Liver (tissue), 9 donors: ENCODE data around the gene HLCS. TPM values are rescaled to one million over a fixed set of nuclear protein-coding genes. Genes with fewer than 3 reads are reported as not detected.

Source experiments
- DNase-seq: peaks from one replicate; pipeline ENCODE4 v3.0.0-alpha.2; 2017; ENCODE audit warnings: low spot score
- H3K27ac ChIP-seq, 2 donors: one replicate each; pipeline ENCODE4 v1.7.0; 2013; ENCODE audit warnings: inconsistent platforms in 2 of 2, low read length in 2 of 2, control low read depth in 1 of 2, low read depth in 1 of 2, mild to moderate bottlenecking in 1 of 2
- H3K27me3 ChIP-seq, 4 donors: one replicate each; pipeline versions ENCODE4 v1.6.1 to v1.7.0; 2013; ENCODE audit warnings: low read length in 3 of 4, inconsistent platforms in 1 of 4, mild to moderate bottlenecking in 1 of 4, moderate library complexity in 1 of 4; ENCODE audit not compliant: control insufficient read depth in 4 of 4, insufficient read depth in 4 of 4
- H3K36me3 ChIP-seq, 4 donors: one replicate each; pipeline versions ENCODE4 v1.6.1 to v1.7.0; 2013; ENCODE audit warnings: low read length in 3 of 4, mild to moderate bottlenecking in 3 of 4, low read depth in 1 of 4, moderate library complexity in 1 of 4; ENCODE audit not compliant: control insufficient read depth in 4 of 4, insufficient read depth in 3 of 4
- H3K4me1 ChIP-seq, 4 donors: one replicate each; pipeline versions ENCODE4 v1.6.1 to v1.7.0; 2013; ENCODE audit warnings: low read length in 3 of 4, mild to moderate bottlenecking in 3 of 4, moderate library complexity in 1 of 4; ENCODE audit not compliant: control insufficient read depth in 4 of 4, insufficient read depth in 4 of 4
- H3K4me3 ChIP-seq, 3 donors: one replicate each; pipeline versions ENCODE4 v1.6.1 to v1.7.0; 2013; ENCODE audit warnings: low read length in 3 of 3, control low read depth in 1 of 3, low read depth in 1 of 3, mild to moderate bottlenecking in 1 of 3
- H3K9ac ChIP-seq, 2 donors: one replicate each; pipeline ENCODE4 v1.7.0; 2013; ENCODE audit warnings: low read length in 2 of 2, mild to moderate bottlenecking in 2 of 2, moderate library complexity in 2 of 2, control low read depth in 1 of 2, low read depth in 1 of 2
- H3K9me3 ChIP-seq, 4 donors: one replicate each; pipeline versions ENCODE4 v1.6.1 to v1.7.0; 2013; ENCODE audit warnings: low read length in 3 of 4; ENCODE audit not compliant: control insufficient read depth in 4 of 4
- ATF3 ChIP-seq: IDR thresholded peaks from 2 replicates; pipeline ENCODE4 v1.6.1; 2016; ENCODE audit warnings: antibody characterized with exemption
- CTCF ChIP-seq: fragments of 150-350 bp; IDR thresholded peaks from 2 replicates; pipeline ENCODE4 v1.5.1; 2017; ENCODE audit warnings: improper control_type of control experiment, low read depth, low read length; ENCODE audit not compliant: missing input control
- EGR1 ChIP-seq, 2 donors: IDR thresholded peaks; 2 replicates each; pipeline ENCODE4 v1.6.1; 2016 to 2018; ENCODE audit warnings: antibody characterized with exemption in 2 of 2, low read depth in 2 of 2
- FOXA1 ChIP-seq: IDR thresholded peaks from 2 replicates; pipeline ENCODE4 v1.6.1; 2016; ENCODE audit warnings: antibody characterized with exemption
- GABPA ChIP-seq, 2 donors: IDR thresholded peaks in 1 of 2; conservative IDR thresholded peaks in 1 of 2; 2 replicates each; pipeline ENCODE4 v1.6.1; 2016; ENCODE audit warnings: antibody characterized with exemption in 2 of 2, mild to moderate bottlenecking in 1 of 2, moderate library complexity in 1 of 2
- HNF4A ChIP-seq, 2 donors: conservative IDR thresholded peaks; 2 replicates each; pipeline ENCODE4 v1.6.1; 2016; ENCODE audit warnings: antibody characterized with exemption in 2 of 2, mild to moderate bottlenecking in 2 of 2
- HNF4G ChIP-seq: IDR thresholded peaks from 2 replicates; pipeline ENCODE4 v1.6.1; 2016; ENCODE audit warnings: antibody characterized with exemption
- JUND ChIP-seq, 2 donors: IDR thresholded peaks; 2 replicates each; pipeline ENCODE4 v1.6.1; 2016; ENCODE audit warnings: antibody characterized with exemption in 2 of 2
- MAX ChIP-seq: IDR thresholded peaks from 2 replicates; pipeline ENCODE4 v1.6.1; 2016; ENCODE audit warnings: antibody characterized with exemption
- NR2F2 ChIP-seq: IDR thresholded peaks from 2 replicates; pipeline ENCODE4 v1.6.1; 2016; ENCODE audit warnings: antibody characterized with exemption
- RAD21 ChIP-seq, 2 donors: IDR thresholded peaks; 2 replicates each; pipeline ENCODE4 v1.6.1; 2016; ENCODE audit warnings: antibody characterized with exemption in 2 of 2, mild to moderate bottlenecking in 2 of 2
- REST ChIP-seq: IDR thresholded peaks from 2 replicates; pipeline ENCODE4 v1.6.1; 2016; ENCODE audit warnings: antibody characterized with exemption, mild to moderate bottlenecking
- SP1 ChIP-seq: IDR thresholded peaks from 2 replicates; pipeline ENCODE4 v1.6.1; 2018; ENCODE audit warnings: antibody characterized with exemption, mild to moderate bottlenecking
- TAF1 ChIP-seq: conservative IDR thresholded peaks from 2 replicates; pipeline ENCODE4 v1.6.1; 2016; ENCODE audit warnings: antibody characterized with exemption, mild to moderate bottlenecking
- YY1 ChIP-seq: IDR thresholded peaks from 2 replicates; pipeline ENCODE4 v1.6.1; 2016; ENCODE audit warnings: antibody characterized with exemption, mild to moderate bottlenecking
- ZBTB33 ChIP-seq: IDR thresholded peaks from 2 replicates; pipeline ENCODE4 v1.6.1; 2016; ENCODE audit warnings: antibody characterized with exemption
- WGBS: extraction: QIAGEN DNeasy Blood & Tissue Kit; methylation state at CpG from one replicate; pipeline ENCODE4 v1.1.7; 2013; 5-methylcytosine and 5-hydroxymethylcytosine counted together
- polyA plus RNA-seq, 2 donors: library from polyadenylated mRNA; stranded (reverse) in 1 of 2; unstranded in 1 of 2; fragments of 200-250 nt in 1 of 2; fragments of >200 nt in 1 of 2; fragmentation: Nextera tagmentation in 1 of 2; extraction: Ambion mirVana in 1 of 2; gene quantifications; one replicate each; pipeline versions ENCODE4 v1.2.1 to v1.2.3, GENCODE V29; 2013 to 2015
- total RNA-seq, 2 donors: library from RNA; depleted of rRNA; stranded (reverse); fragments of >200 nt; gene quantifications; one replicate each; pipeline ENCODE4 v1.2.3, GENCODE V29; 2014
- donor health status: healthy.
- donor health status: healthy.
- donor health status: healthy.
- donor health status: healthy.
- donor health status: healthy.

Gene HLCS
- total and polyA plus RNA-seq, 4 donors, result 6.6 to 22.5 (median 8.3) TPM

- TF ChIP-seq REST (no peak), SP1 (no peak), EGR1 (IDR thresholded peaks at IDR 0.05; ENCODE audit: low read depth in 2 of 2) (no peak), YY1 (no peak), ZBTB33 (no peak), HNF4G (no peak), FOXA1 (no peak)
These were observed 175.9 kb downstream of the HLCS start (continued) for GRCh38 chr21:36790616-36791015.

GRCh38 chr21:36788120-36788638 is 178.3 kb downstream of the HLCS start:
- no peak for DNase-seq
- TF ChIP-seq SP1 (no peak), JUND (IDR thresholded peaks at IDR 0.05) (no peak), HNF4A (conservative IDR thresholded peaks at IDR 0.05) (no peak)
- H3K36me3 ChIP-seq, result no peaks in the 10 kb centered on the region
- no peak overlapping the region for H3K27ac ChIP-seq
- H3K4me1 ChIP-seq, result no peaks in the 10 kb centered on the region
- WGBS, result 78% methylated on average over 12 of the region's 12 CpGs
- no peaks in the 10 kb centered on the region for H3K9me3 ChIP-seq
- H3K9ac ChIP-seq, result no peak overlapping the region
- no peaks in the 10 kb centered on the region for H3K27me3 ChIP-seq
- H3K4me3 ChIP-seq, result no peak overlapping the region

GRCh38 chr21:36786186-36786585 is 180.3 kb downstream of the HLCS start:
- no peaks in the 10 kb centered on the region for H3K27me3 ChIP-seq
- H3K9ac ChIP-seq, result no peak overlapping the region
- no peaks in the 10 kb centered on the region for H3K9me3 ChIP-seq
- no peaks in the 10 kb centered on the region for H3K36me3 ChIP-seq
- 96% methylated on average over 4 of the region's 4 CpGs for WGBS
- no peaks in the 10 kb centered on the region for H3K4me1 ChIP-seq
- DNase-seq, result no peak
- no peak overlapping the region for H3K27ac ChIP-seq
- H3K4me3 ChIP-seq, result no peak overlapping the region
- no peak for TF ChIP-seq CTCF
- TF ChIP-seq RAD21 (IDR thresholded peaks at IDR 0.05), result no peak
- TF ChIP-seq FOXA1, result no peak
- TF ChIP-seq REST, result no peak
- no peak for TF ChIP-seq TAF1
- no peak for TF ChIP-seq NR2F2
- TF ChIP-seq HNF4A (conservative IDR thresholded peaks at IDR 0.05), result no peak
- TF ChIP-seq MAX, result no peak
- TF ChIP-seq GABPA (IDR thresholded peaks at IDR 0.05 in 1 of 2, conservative IDR thresholded peaks at IDR 0.05 in 1 of 2), result no peak
- no peak for TF ChIP-seq EGR1 (IDR thresholded peaks at IDR 0.05; ENCODE audit: low read depth in 2 of 2)
- TF ChIP-seq ATF3, result no peak
- no peak for TF ChIP-seq JUND (IDR thresholded peaks at IDR 0.05)
